Gastroesophageal sphincter (tissue), 4 donors: ENCODE data around the gene CACNA1D. TPM values are rescaled to one million over a fixed set of nuclear protein-coding genes. Genes with fewer than 3 reads are reported as not detected.

Source experiments
- ATAC-seq: fragments of 150-250 bp; one replicate; pipeline ENCODE4 v1.9.1; 2016; ENCODE audit warnings: mild to moderate bottlenecking, moderate library complexity
- H3K27ac ChIP-seq, 4 donors: fragments of 200-600 bp; sonication (generic) in 3 of 4; 1 replicate in 3 of 4; 2 replicates in 1 of 4; pipeline ENCODE4 v1.5.1; 2016 to 2019
- H3K27me3 ChIP-seq: fragments of 200-600 bp; sonication (generic); one replicate; pipeline ENCODE4 v1.5.1; 2019
- H3K36me3 ChIP-seq, 2 donors: fragments of 200-600 bp; sonication (generic); one replicate each; pipeline ENCODE4 v1.5.1; 2019; ENCODE audit warnings: control low read depth in 1 of 2
- H3K4me1 ChIP-seq, 3 donors: fragments of 200-600 bp; sonication (generic); 1 replicate in 2 of 3; 2 replicates in 1 of 3; pipeline ENCODE4 v1.5.1; 2016 to 2019; ENCODE audit warnings: control low read depth in 2 of 3
- H3K4me3 ChIP-seq, 2 donors: fragments of 200-600 bp; sonication (generic); one replicate each; pipeline ENCODE4 v1.5.1; 2019; ENCODE audit warnings: mild to moderate bottlenecking in 1 of 2, moderate library complexity in 1 of 2
- H3K9me3 ChIP-seq, 3 donors: fragments of 200-600 bp; sonication (generic); one replicate each; pipeline ENCODE4 v1.5.1; 2017 to 2019; ENCODE audit warnings: control low read depth in 2 of 3
- EP300 ChIP-seq: sonication (generic); formaldehyde crosslinking; IDR thresholded peaks from one replicate; pipeline ENCODE4 v1.6.1; 2017; ENCODE audit warnings: antibody characterized with exemption, mild to moderate bottlenecking
- POLR2A ChIP-seq, 2 donors: fragments of 450-650 bp; IDR thresholded peaks; one replicate each; pipeline ENCODE4 v1.6.1; 2017; ENCODE audit warnings: antibody characterized with exemption in 2 of 2, mild to moderate bottlenecking in 2 of 2, moderate library complexity in 1 of 2
- POLR2AphosphoS5 ChIP-seq: sonication (generic); formaldehyde crosslinking; IDR thresholded peaks from one replicate; pipeline ENCODE4 v1.6.1; 2017; ENCODE audit warnings: antibody characterized with exemption
- WGBS, 2 donors: methylation state at CpG; one replicate each; pipeline ENCODE4 v1.1.5; 2018; ENCODE audit warnings: low coverage in 1 of 2; 5-methylcytosine and 5-hydroxymethylcytosine counted together
- total RNA-seq, 4 donors: library from RNA; depleted of rRNA; stranded (reverse); fragments of >200 nt; gene quantifications; one replicate each; pipeline ENCODE4 v1.1.0, GENCODE V29; 2016
- TF ChIP-seq, protein P1 (sequence below), 4 experiments: fragments of 200-600 bp in 2 of 4; fragments of 450-650 bp in 2 of 4; sonication (generic) in 1 of 4; IDR thresholded peaks; one replicate each; pipeline ENCODE4 v1.5.1; 2017 to 2019; ENCODE audit warnings: antibody characterized with exemption in 4 of 4, mild to moderate bottlenecking in 2 of 4, moderate library complexity in 2 of 4

Gene CACNA1D
- total RNA-seq, 4 donors from 2014 or later: 0.52 to 5.7 (median 3.6) TPM

DNA sequence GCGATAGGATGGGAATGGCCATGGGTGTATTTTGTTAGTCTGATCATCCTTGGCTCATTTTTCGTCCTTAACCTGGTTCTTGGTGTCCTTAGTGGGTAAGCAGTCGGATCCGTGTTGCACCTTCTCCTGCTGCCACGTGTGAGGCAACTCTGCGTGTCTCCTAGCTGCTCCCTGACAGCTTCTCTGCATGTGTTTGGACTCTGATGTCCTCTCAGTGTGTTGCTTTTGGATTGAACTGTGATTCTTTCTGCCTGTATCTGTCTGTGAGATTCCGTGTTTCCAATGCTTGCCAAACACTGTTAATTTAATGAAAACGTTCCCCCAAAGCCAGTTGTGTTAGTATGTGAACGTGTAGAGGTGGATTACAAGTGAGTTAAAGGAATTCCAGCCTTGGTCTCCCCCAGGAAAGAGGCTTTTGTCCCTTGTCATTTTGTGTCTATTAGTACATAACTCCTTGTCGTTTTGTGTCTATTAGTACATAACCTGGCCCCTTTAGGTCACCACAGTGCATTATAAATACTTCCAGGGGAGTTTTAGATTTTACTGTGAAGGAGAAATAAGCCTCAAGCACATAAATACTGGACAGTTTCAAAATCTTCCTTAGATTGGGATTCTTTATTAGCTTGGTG lies 179.4 kb downstream of the CACNA1D start:
- H3K27ac ChIP-seq: no peak overlapping the region
- H3K9me3 ChIP-seq: no peaks in the 10 kb centered on the region
- 69 to 76% methylated on average over 6 to 9 of the region's 10 CpGs for WGBS, 2 donors
- no peaks in the 10 kb centered on the region for H3K36me3 ChIP-seq
- no peaks in the 10 kb centered on the region for H3K4me1 ChIP-seq
- no peaks in the 10 kb centered on the region for H3K27me3 ChIP-seq
- H3K4me3 ChIP-seq: no peak overlapping the region
- no peak for TF ChIP-seq POLR2A (IDR thresholded peaks at IDR 0.05)
- TF ChIP-seq, protein P1, sequence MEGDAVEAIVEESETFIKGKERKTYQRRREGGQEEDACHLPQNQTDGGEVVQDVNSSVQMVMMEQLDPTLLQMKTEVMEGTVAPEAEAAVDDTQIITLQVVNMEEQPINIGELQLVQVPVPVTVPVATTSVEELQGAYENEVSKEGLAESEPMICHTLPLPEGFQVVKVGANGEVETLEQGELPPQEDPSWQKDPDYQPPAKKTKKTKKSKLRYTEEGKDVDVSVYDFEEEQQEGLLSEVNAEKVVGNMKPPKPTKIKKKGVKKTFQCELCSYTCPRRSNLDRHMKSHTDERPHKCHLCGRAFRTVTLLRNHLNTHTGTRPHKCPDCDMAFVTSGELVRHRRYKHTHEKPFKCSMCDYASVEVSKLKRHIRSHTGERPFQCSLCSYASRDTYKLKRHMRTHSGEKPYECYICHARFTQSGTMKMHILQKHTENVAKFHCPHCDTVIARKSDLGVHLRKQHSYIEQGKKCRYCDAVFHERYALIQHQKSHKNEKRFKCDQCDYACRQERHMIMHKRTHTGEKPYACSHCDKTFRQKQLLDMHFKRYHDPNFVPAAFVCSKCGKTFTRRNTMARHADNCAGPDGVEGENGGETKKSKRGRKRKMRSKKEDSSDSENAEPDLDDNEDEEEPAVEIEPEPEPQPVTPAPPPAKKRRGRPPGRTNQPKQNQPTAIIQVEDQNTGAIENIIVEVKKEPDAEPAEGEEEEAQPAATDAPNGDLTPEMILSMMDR (IDR thresholded peaks at IDR 0.05): no peak
- TF ChIP-seq POLR2AphosphoS5: no peak
- no peak for TF ChIP-seq EP300
- ATAC-seq: no peak

DNA sequence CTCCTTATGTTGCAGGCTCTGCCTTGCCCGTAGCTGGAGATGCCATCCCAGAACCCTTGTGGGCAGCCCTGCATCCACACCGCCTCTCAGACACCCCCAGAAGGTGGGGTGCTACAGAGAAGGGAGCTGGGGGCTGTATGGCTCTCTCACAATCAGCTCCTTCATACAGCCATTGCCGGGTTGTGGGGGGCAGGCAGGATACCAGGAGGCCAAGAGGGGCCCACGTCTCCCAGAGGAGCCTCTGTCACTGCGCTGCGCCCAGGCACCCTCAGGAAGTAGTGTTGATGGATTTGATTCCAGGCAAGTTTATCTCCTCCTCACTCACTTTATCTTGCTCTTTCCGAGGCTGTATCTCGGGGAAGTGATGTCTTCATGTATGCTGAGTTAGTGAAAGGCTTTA lies 180.2 kb downstream of the CACNA1D start:
- H3K27me3 ChIP-seq: no peaks in the 10 kb centered on the region
- 70 to 87% methylated on average over 2 to 3 of the region's 8 CpGs for WGBS, 2 donors
- peaks cover 0 to under 1% (median 0%) of the 10 kb centered on the region in 3 donors for H3K4me1 ChIP-seq
- H3K36me3 ChIP-seq: no peaks in the 10 kb centered on the region
- H3K9me3 ChIP-seq: no peaks in the 10 kb centered on the region
- no peak overlapping the region for H3K27ac ChIP-seq
- no peak overlapping the region for H3K4me3 ChIP-seq
- ATAC-seq: no peak
- no peak for TF ChIP-seq POLR2AphosphoS5
- TF ChIP-seq, protein P1 (IDR thresholded peaks at IDR 0.05): no peak
- no peak for TF ChIP-seq POLR2A (IDR thresholded peaks at IDR 0.05)
- no peak for TF ChIP-seq EP300

DNA sequence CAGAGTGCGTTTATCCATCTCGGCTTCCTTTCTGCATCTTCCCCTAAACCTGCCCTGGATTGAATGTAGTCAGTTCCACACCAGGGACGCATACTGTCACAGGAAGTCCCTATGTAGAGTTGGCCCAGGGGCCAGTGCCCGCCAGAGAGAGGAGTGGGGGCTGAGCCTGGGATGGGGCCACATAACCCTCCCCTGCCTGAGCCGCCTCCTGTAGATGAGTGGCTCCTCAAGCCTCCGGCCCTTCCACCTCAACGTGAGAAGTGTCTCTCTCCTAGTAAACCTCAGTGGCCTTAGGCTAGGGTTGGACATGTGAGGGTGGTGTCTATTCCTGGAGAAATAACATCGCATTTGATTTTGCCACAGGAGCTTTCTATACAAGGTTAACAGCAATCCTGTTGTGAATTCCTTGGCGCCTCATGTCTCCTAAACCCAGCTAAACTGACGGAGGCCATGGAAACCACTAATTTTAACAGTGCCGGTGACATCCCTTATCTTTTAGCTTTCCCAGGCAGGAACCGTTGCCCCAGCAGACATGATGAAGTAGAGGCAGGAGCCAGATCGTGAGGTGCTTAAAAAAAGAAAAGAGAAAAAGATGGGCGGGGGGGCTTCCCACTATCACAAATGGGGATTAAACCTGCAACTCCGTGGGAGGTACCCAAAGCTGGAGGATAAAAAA lies 180.7 kb downstream of the CACNA1D start:
- no peak overlapping the region for H3K4me3 ChIP-seq
- H3K27me3 ChIP-seq: no peaks in the 10 kb centered on the region
- ATAC-seq: no peak
- H3K36me3 ChIP-seq: no peaks in the 10 kb centered on the region
- H3K4me1 ChIP-seq: peaks cover 0 to 6% (median 0%) of the 10 kb centered on the region in 3 donors
- no peak overlapping the region for H3K27ac ChIP-seq
- TF ChIP-seq POLR2A (IDR thresholded peaks at IDR 0.05) (no peak), EP300 (no peak), POLR2AphosphoS5 (no peak)
- TF ChIP-seq, protein P1 (IDR thresholded peaks at IDR 0.05): no peak
- WGBS, 2 donors: 83 to 91% methylated on average over 6 to 10 of the region's 15 CpGs
- no peaks in the 10 kb centered on the region for H3K9me3 ChIP-seq

DNA sequence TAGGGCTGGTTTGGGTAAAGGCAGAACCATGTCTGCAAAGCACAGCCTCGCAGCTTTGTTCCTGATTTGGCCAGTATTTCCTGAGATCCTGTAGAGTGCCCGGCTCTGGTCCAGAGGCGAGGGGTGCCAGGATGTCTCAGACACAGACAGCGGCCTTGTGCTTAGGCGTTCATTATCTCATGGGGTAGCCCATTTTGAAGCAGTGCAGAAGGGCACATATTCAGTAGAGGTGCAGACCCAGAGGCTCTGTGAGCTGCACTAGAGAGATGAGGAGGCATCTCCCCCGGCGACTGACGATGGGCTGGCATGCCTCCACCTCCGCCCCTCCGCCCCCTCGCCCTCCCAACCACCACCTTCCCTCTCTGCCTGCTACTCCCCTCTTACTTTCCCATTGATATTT lies 181.5 kb downstream of the CACNA1D start:
- H3K27ac ChIP-seq: no peak overlapping the region
- H3K27me3 ChIP-seq: no peaks in the 10 kb centered on the region
- H3K9me3 ChIP-seq: no peaks in the 10 kb centered on the region
- TF ChIP-seq POLR2AphosphoS5: no peak
- TF ChIP-seq, protein P1 (IDR thresholded peaks at IDR 0.05): no peak
- TF ChIP-seq POLR2A (IDR thresholded peaks at IDR 0.05): no peak
- no peak for TF ChIP-seq EP300
- no peaks in the 10 kb centered on the region for H3K36me3 ChIP-seq
- H3K4me3 ChIP-seq: no peak overlapping the region
- no peak for ATAC-seq
- WGBS, 2 donors: 83% methylated on average over 4 of the region's 11 CpGs; no CpG with 5 or more reads in 1 of the 2 donors
- H3K4me1 ChIP-seq: peaks cover 0 to 11% (median 0%) of the 10 kb centered on the region in 3 donors

DNA sequence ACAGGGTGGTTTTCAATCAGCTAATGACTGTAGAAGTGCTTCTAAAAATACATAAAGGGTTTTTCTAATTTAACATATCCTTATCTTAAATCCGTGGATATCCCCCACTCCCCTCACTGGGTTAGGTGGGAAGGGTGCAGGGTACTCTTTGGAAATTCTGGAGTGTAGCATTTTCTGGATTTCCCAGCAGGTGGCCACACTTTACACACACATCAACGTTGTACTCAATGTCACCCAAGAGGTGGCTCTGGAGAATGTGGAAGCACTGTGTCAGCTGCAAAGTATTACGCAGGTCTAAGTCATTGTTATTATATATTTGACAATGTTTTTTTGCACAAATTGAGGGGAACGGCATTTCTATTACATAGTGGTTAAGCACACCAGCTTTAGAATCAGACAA lies 183.0 kb downstream of the CACNA1D start:
- Histone ChIP-seq H3K36me3 (no peaks in the 10 kb centered on the region), H3K27ac (no peak overlapping the region), H3K4me3 (no peak overlapping the region), H3K27me3 (no peaks in the 10 kb centered on the region), H3K4me1 (peaks cover 0 to 11% (median 0%) of the 10 kb centered on the region in 3 donors), H3K9me3 (no peaks in the 10 kb centered on the region)
- WGBS, 2 donors: 51 to 61% methylated on average over 2 to 3 of the region's 4 CpGs
- TF ChIP-seq, protein P1 (IDR thresholded peaks at IDR 0.05): no peak
- TF ChIP-seq POLR2AphosphoS5 (no peak), POLR2A (IDR thresholded peaks at IDR 0.05) (no peak), EP300 (no peak)
- ATAC-seq: no peak
